ENCODE data around the gene RFT1. TPM values are rescaled to one million over a fixed set of nuclear protein-coding genes. Genes with fewer than 3 reads are reported as not detected.

Gene RFT1
- polyA plus RNA-seq, 1 donor (not counting 4 experiments of a cell fraction or from before 2014, with no cell fraction given) = 34.4 TPM

- DNase-seq (ENCODE audit: low read depth, low spot score) = no peak
- TF ChIP-seq CTCF (optimal IDR thresholded peaks at IDR 0.05 in 1 of 3, IDR thresholded peaks at IDR 0.05 in 1 of 3, conservative IDR thresholded peaks at IDR 0.05 in 1 of 3; ENCODE audit: extremely low read depth in 1 of 3, insufficient read depth in 2 of 3, low read length in 3 of 3) = no peak
- Histone ChIP-seq H3K9me3 (ENCODE audit: control insufficient read depth, low read depth, low read length) (no peaks in the 10 kb centered on the region), H3K4me2 (ENCODE audit: control insufficient read depth, extremely low read depth, insufficient read depth, low read depth, low read length) (no peak overlapping the region), H3K4me3 (ENCODE audit: control insufficient read depth in 2 of 3, extremely low read depth in 1 of 3, insufficient read depth in 2 of 3, low read depth in 1 of 3, low read length in 3 of 3) (no peak overlapping the region), H3K79me2 (ENCODE audit: control insufficient read depth, insufficient read depth, low read length) (no peaks in the 10 kb centered on the region), H3K27ac (ENCODE audit: control insufficient read depth, insufficient read depth, low read length) (no peak overlapping the region), H3K27me3 (ENCODE audit: control insufficient read depth, extremely low read depth, insufficient read depth, low read length) (no peaks in the 10 kb centered on the region), H3K9me1 (ENCODE audit: control insufficient read depth, extremely low read depth, insufficient read depth, low read length) (no peaks in the 10 kb centered on the region), H3K9ac (ENCODE audit: control insufficient read depth, extremely low read depth, insufficient read depth, low read length) (no peak overlapping the region), H3K4me1 (ENCODE audit: control insufficient read depth, extremely low read depth, insufficient read depth, low read length) (peaks cover 4% of the 10 kb centered on the region), H2AFZ (ENCODE audit: control insufficient read depth, low read length) (no peak overlapping the region), H4K20me1 (ENCODE audit: control insufficient read depth, extremely low read depth, insufficient read depth, low read length) (no peaks in the 10 kb centered on the region), H3K36me3 (ENCODE audit: control insufficient read depth in 2 of 2, extremely low read depth in 1 of 2, insufficient read depth in 2 of 2, low read length in 2 of 2) (no peaks in the 10 kb centered on the region)
- dilution Hi-C loops (cut with MboI; ENCODE audit: extremely low pct_ligation_motif_present, low sequenced_read_pairs) = no loop called here
- FAIRE-seq = no peak
Measured at GRCh38 chr3:53144446-53144845, 14.2 kb upstream of the RFT1 start.

- Histone ChIP-seq H3K9me3 (ENCODE audit: control insufficient read depth, low read depth, low read length) (no peaks in the 10 kb centered on the region), H3K27ac (ENCODE audit: control insufficient read depth, insufficient read depth, low read length) (no peak overlapping the region), H3K4me1 (ENCODE audit: control insufficient read depth, extremely low read depth, insufficient read depth, low read length) (peaks cover 4% of the 10 kb centered on the region), H3K9ac (ENCODE audit: control insufficient read depth, extremely low read depth, insufficient read depth, low read length) (no peak overlapping the region), H3K27me3 (ENCODE audit: control insufficient read depth, extremely low read depth, insufficient read depth, low read length) (no peaks in the 10 kb centered on the region), H3K36me3 (ENCODE audit: control insufficient read depth in 2 of 2, extremely low read depth in 1 of 2, insufficient read depth in 2 of 2, low read length in 2 of 2) (no peaks in the 10 kb centered on the region), H3K4me2 (ENCODE audit: control insufficient read depth, extremely low read depth, insufficient read depth, low read depth, low read length) (no peak overlapping the region), H4K20me1 (ENCODE audit: control insufficient read depth, extremely low read depth, insufficient read depth, low read length) (no peaks in the 10 kb centered on the region), H3K79me2 (ENCODE audit: control insufficient read depth, insufficient read depth, low read length) (no peaks in the 10 kb centered on the region), H3K4me3 (ENCODE audit: control insufficient read depth in 2 of 3, extremely low read depth in 1 of 3, insufficient read depth in 2 of 3, low read depth in 1 of 3, low read length in 3 of 3) (no peak overlapping the region), H2AFZ (ENCODE audit: control insufficient read depth, low read length) (no peak overlapping the region), H3K9me1 (ENCODE audit: control insufficient read depth, extremely low read depth, insufficient read depth, low read length) (no peaks in the 10 kb centered on the region)
- dilution Hi-C loops (cut with MboI; ENCODE audit: extremely low pct_ligation_motif_present, low sequenced_read_pairs) = no loop called here
- DNase-seq (ENCODE audit: low read depth, low spot score) = no peak
- TF ChIP-seq CTCF (optimal IDR thresholded peaks at IDR 0.05 in 1 of 3, IDR thresholded peaks at IDR 0.05 in 1 of 3, conservative IDR thresholded peaks at IDR 0.05 in 1 of 3; ENCODE audit: extremely low read depth in 1 of 3, insufficient read depth in 2 of 3, low read length in 3 of 3) (no peak), EZH2 (IDR thresholded peaks at IDR 0.05; ENCODE audit: low read length) (no peak)
- no peak for FAIRE-seq
Measured at GRCh38 chr3:53142986-53143385, 12.8 kb upstream of the RFT1 start.

All from keratinocyte (primary cell).